HG03457 (cell line): Measurements from ENCODE around the gene KLHL22.
"Not testable (repeated sequence)": the region's sequence is repeated elsewhere in the genome, so short reads cannot be mapped to it uniquely, and the experiment has no call there.

Source experiments
- ATAC-seq: cut with Tn5 transposase; IDR thresholded peaks from one replicate; pipeline ENCODE4 v1.9.1; 2021; ENCODE audit warnings: moderate number of reproducible peaks; ENCODE audit not compliant: unreplicated experiment

The KLHL22 gene

DNA sequence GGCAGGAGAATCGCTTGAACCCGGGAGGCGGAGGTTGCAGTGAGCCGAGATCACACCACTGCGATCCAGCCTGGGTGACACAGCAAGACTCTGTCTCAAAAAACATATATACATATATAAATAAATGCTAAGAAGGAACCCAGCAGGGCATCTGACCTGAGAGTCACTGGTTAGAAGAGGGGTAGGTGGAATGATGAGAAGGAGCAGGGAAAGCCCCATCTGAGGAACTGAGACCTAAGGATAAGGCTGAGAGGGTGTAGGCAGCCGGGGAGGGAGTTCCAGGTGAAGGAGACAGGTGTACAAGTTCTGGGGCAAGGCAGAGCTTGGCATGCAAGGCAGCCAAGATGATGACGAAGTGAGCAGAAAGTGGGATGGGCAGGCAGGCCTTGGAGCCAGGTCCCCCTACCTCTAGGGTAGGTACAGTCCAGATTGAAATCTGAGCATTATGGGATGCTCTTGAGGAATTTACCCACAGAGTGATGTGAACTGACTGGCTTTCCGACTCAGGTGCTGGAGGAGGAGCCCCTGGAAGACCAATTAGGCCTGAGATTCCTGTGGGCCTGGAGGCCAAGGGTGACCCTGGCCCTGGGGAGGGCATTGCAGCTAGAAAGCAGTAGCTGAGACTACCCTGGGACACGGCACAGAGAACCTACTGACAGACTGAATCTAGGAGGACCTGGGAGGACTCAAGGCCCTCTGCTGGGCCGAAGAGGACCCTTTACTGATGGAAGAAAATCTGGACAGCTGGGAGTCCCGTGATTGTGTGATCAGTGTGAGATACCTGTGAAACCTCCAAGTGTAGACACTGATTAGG is 22.8 kb downstream of the KLHL22 start:
- no peak for ATAC-seq

DNA sequence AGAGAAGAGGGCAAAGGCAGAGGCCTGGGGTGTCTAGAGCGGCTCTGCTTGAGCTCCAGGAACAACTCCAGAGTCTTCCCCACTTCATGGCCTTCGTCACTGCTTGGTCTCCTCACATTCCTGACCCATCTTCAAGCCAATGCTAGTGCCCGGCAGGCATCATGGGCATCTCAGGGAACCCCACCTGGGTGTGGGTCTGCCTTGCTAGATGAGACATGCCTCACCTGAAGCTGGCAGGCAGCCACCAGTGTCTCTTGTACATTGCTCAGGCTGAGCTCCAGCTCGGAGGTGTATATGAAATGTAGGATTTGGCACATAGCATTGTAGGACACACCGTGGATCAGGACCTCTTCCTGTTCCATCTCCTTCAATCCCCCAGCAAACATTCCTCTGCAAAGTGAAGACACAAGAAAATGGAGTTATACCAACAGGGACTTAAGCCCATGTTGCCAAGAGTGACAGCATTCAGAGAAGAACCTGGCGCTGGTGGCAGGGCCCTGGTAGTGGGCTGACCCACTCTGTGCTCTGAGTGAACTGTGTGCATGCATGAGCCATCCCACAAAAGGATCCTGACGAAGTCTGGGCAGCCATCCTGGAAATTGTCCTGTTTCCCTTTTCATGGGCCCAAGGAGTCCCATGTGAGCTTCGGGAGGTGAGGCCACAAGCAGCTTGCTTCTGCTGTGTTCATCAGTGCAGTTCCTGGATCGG is 24.3 kb downstream of the KLHL22 start:
- no peak for ATAC-seq

DNA sequence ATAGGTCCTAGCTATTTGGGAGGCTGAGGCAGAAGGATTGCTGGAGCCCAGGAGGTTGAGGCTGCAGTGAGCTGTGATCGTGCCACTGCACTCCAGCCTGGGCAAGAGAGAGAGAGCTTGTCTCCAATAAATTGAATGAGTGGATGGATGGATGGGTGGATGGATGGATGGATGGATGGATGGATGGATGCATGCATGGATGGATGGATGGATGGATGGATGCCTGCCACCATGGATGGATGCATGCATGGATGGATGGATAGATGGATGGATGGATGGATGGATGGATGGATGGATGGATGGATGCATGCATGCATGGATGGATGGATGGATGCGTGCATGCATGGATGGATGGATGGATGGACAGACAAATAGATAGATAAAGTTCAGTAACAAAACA is 25.1 kb downstream of the KLHL22 start:
- ATAC-seq = not testable (repeated sequence)

DNA sequence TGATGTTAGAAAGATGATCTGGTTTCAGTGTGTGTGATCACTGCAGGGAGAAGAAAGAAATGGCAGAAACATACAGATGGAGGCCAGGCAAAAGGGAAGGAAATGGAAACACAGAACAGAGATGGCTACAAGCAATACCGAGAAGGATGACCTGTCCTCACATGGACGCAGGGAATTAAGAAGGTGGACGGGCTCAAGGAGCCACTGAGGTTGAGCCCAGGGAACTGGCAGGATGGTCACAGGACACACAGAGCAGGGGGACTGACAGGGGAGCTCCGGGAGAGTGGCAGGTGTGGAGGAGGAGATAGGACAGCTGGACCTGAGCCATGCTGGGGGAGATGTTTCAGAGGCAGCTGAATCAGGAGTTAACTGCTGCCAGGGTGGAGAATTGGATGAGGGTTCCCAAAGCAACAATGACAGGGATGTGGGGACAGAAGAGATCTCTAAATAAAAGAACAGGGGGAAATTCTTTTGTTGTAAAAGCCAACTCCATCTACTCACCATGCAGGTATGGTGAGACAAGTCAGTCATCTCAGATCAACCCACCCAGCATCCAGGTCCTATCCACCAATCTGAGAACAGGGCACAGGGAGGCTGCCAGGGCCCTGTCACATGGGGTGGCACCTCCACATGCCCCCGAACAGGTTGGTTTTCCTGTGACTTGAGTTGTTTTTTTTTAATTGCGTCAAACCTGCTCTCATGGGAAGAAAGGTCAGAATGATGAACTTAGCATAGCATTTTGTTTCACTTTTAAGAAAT is 26.3 kb downstream of the KLHL22 start:
- ATAC-seq = no peak

DNA sequence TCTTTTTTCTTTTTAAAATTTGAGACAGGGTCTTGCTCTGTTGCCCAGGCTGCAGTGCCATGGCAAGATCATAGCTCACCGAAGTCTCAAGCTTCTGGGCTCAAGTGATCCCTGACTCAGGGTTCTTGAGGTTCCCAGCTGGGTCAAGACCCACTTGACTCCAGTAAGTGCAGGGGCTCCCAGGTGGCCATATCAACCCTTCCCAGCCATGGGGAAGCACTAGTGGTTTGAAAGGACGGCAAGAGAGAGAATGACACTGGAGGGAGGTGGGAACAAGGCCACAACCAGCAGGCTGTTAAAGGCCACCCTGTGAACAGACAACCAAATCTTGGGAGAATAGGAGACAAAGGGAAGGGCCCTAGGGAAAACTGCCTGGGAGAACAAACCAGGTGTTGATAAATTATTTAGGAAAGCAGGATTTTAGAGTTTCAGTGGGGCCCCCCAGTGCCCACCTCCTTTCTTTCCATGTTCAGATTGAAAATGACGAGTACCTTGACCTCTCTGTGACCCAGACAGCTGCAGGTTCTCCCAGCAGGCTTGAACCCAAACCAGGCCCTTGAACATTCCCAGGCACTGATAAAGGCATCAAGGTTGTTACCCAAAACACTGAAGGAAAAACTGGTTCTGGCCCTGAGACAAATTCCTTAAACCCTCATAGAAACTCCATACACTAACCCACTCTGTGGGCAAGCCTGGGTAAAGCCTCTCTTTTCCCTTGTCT is 28.8 kb downstream of the KLHL22 start:
- ATAC-seq = no peak

DNA sequence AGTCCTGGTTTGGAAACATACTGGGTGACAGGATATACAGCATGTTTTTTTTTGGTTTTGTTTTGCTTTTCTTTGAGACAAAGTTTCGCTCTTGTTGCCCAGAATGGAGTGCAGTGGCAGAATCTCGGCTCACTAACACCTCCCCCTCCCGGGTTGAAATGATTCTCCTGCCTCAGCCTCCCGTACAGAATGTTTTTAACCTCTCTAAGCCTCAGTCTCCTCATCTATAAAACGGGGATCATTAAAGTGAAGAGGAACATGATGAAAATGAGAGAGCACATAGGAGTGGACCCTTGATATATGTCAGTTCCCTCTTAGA is 29.9 kb downstream of the KLHL22 start:
- no peak for ATAC-seq

DNA sequence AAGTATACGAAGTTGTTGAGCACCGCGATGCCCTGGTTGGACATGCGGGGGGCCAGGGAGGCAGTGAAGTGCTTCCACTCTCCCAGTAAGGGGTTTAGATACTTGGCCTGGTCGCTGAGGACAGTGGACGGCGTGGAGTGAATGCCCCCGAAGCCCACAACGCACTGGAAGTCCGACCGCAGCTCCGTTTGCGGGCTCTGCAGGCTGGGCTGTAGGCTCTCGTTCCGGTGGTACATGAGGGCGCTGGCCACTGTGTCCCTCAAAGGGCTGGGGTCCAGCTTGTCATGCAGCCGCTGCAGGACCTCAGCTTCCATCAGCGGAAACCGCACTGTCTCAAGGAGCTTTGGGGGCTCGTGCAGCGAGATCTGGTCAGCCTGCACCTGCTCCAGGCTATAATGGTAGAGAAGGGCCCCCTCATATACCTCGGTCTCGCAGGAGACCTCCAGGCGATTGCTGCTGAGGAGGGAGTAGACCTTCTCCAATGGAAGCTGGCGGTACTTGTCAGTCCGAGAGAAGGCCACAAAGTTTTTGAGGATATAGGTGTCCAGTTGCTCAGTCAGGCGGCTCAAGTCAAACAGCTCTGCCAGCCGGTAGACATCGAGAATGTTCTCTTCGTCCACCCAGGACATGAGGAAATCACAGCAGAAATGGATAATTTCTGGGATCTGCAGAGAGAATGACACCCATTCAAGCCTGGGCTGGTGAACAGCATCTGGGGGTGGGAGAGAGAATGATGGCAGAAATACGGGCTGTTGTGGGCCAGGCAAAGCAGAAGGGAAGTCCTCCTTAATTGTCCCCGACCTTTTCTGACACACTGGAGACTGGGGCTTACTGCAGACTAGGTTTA is 30.5 kb downstream of the KLHL22 start:
- ATAC-seq = no peak

DNA sequence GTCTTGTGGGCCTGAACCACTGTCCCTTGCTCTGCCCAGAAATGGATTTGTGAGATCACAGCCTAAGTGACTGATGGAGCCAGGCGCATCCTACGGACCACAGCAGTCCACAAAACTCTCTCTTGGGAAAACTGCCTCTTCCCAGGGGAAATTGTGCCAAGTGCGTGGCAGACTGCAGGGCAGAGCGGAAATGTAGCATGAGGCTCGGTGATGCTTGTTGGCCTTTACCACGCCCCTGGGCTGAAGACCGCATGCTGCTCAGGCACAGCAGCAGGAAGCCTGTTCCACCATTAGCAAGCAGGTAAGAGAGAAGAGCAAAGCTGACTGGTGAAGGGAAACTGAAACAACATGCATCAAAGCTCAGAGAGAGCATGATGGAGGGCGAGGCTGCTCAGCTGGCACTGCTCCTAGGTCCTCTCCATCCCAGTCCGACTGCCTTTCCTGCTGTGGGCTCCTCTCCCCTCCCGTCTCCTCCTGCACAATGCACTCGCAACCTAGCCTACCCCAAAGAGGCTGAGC is 31.4 kb downstream of the KLHL22 start:
- ATAC-seq = no peak

DNA sequence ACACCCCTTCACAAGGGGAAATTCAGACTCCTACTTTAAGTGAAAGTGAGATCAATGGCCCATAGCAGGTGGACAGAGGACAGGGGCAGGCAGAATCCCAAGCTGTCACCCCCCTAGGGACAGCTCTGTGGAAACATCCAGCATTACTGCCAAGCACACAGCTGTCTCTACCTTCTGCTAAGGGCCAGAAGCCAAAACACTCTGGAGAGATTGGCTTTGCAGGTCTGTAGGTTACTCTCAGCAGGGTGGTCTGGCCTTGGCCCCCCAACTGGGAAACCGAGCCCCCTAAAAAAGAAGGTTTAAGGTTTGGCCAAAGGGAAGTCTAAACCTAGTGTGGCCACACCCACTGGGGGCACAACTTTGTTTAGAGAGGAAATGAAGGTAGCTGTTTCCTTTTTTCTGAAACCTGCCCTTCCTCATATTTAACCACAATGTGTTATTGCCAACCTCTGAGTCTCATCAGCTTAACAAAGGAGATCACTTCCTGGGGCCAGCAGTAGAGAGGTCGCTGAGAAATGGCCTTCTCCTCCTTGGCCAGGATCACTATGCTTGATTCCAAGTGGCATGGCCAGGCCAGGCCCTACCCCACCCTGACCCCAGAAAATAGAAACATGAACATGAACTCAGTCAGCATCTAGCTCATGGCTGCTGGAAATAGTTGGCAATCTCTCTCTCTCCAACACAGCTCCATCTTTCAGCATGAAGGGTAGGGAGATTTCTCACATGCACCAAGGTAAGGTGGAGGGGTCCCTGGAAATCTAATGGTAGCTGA is 32.1 kb downstream of the KLHL22 start:
- ATAC-seq = no peak

DNA sequence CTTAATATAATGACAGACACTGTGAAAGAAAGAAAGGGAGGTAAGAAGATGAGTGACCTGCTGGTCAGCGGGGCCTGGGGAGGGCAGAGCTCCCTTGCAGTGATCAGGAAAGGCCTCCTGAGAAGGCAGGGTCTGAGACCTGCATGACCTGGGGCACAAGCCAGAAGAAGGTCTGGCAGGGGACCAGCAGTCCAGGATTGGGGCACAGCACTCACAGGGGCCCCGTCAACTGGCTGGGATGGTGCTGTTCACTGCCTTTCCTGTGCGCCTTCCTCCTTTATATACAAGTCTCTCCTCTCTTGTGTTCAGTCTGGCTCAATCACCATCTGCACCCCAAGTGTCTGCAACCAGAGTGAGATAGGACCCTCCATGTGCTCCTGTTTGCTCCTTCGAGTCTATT is 35.7 kb downstream of the KLHL22 start:
- ATAC-seq = no peak

DNA sequence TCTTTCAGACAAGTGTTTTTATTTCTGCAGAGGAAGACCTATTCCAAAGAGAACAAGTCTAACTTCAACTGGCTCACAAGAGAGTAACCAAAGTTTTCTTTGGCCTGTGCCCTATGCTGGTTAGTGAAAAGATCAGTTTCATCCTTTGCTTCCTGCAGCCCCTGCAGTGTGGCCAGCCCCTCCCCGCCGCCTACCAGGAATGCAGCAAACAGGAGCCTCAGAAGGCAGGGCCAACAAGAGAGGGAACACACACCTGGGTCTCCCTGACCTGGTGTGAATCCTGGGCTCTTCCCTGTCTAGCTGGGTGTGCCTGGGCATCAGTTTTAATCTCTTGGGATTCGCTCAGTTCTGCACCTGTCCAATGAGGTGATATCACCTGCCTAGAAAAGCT is 36.4 kb downstream of the KLHL22 start:
- ATAC-seq = no peak

DNA sequence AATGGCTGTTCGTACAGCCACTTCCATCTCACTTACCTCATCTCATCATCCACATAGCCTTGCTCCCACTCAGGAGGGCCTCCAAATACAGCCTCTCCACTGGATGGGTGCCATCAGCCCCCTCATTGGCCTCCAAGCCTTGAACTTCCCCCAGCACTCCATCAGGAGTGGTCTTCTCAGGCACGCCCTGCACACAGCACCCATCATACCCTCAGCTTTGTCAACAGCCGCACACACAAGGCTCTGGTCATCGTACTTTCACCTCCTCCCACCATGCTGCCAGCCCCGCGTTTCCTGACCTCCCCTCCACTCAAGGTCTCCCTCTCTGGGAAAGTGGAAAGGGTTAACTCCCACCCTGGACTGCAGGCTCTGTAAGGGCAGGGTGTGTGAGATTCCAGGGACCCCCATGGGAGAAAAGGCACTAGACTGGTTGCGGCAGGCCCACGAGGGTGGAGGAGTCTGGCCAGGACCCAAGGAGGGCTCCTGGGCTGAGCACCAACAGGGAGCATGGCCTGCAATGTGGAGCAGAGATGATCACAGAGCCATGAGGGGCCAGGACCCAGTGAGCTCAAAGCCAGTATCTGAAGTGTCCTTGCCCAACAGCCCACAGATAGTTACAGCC is 37.0 kb downstream of the KLHL22 start:
- ATAC-seq = no peak

DNA sequence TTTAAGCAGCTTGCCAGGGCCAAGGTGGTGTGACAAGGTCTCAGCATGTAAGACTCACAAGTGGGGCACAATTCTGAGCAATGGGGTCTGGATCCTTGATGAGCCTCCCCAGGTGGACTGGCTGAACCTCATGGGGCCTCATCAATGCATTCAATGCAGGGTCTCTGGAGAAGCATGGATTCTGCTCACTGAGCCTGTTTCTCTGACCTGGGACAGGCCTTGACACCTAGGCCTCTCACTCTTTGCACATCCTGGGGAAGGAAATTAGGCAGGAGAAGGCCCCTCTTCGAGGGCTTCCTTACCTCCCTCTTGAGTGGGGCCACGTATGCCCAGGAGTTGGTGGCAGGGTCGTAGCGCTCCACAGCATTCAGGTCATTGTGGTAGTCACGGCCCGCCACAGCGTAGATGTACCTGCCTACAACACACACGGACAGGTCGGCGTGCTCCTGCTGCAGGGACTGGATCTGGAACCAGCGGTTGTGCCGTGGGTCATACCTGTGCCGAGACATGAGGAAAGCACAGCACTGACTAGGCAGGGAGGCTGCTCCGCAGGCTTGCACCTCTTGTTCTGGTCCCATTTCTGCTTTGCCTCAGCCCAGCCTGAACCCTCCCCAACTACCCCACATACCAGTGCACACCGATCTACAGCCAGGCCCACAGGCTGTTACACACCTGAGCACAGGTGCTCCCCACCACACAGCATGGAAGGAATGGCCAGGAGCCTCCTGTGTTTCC is 37.9 kb downstream of the KLHL22 start:
- no peak for ATAC-seq

DNA sequence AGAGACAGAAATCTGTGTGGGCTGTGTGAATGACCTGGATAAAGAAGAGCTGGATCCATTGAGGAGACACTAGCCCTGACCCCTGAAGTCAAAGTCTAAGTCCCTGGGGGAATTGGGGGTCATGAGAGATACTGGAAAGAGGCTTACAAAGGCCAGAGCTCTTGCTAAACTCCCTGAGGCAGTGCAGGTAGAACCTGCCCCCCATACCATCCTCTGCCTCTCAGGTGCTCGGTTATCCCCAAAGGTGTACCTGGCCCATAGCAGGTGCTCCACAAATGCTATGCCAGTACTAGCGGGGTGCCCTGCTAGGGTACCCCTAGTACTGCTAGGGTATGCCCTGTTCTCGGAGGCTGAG is 38.9 kb downstream of the KLHL22 start:
- no peak for ATAC-seq

DNA sequence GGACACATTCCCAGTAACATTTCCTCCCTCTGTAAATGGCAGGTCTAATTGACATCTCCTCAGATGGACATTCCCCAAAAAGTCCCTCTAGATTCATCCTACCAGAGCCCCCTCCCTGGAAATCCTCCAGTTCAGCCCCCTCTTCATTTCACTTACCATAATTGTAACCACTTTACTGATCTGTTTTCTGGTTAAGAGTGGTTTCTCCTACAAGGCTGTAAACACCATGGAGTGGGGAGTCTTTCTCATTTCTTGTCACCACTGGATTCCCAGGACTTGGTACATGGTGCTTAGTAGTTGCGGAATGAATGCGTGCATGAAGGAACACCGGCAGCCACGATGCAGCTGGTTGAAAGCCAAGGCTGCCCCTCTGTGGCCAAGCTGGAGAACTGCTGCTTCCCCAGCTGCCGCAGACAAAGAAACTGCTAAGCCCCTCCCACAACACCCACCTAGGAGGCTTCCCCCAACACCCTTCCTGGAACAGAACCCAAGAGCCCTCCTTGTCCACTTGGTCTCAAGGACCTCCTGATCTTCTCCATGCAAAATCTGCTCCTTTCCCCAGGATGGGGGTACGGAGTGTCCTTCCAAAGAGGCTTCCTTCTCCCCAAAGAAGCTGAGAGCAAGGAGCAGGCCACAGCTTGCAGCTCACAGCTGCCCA is 39.4 kb downstream of the KLHL22 start:
- ATAC-seq = no peak

DNA sequence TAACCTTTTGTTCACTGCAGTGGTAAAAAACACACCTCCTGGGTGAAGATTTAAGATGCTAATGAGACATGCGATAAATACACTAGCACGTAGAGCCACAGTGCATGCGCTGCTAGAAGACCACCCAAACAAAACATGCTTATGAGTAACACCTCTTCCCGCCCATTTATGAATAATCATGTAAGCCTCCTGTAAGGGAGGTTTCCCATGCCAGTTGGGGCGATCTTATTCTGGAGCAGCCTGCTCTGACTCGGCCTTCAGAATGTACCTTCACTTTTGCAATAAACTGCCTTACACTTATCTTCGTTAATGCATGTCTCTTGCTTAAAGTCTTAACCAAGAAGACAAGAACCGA is 39.9 kb downstream of the KLHL22 start:
- no peak for ATAC-seq

DNA sequence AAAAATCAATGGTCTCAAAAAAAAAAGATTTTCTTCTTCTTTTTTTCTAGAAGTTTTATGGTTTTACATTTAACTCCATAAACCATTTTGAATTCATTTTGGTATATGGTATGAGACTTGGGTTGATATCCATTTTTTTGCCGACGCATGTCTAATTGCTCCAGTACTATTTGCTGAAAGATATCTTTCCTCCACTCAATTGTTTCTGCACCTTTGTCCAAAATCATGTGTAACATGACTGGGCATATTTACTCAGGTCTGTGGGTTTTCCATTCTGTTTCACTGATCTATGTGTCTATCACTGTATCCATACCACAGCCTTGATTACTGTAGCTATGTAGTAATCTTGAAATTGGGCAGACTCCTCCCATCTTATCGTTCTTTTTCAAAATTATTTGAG is 42.4 kb downstream of the KLHL22 start:
- no peak for ATAC-seq

DNA sequence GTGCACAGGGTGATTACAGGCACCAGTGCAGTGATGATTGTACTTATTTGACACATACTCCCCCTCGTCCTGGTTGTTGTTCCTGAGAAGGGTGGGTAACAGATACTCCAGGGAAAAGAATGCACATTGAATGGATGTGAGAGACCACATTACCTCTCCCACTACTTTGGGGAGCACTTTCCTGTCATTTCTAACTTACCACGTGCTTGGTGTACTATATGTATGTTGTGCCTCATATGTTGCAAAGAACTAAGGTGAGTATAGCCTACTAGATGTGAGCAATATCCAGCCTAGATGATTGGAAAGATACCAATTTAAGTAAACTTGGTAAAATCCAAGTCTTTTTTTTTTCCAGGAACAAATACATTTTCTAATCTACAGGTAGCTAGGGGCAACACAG is 43.7 kb downstream of the KLHL22 start:
- no peak for ATAC-seq
